Dendritic cell treated with granulocyte-macrophage colony-stimulating factor and Interleukin-4, amounts not matched to agents 40 ng/mL and 50 ng/mL, for 4 days (primary cell): Measurements from ENCODE around the gene SRGAP1.
"Not testable (repeated sequence)": the region's sequence is repeated elsewhere in the genome, so short reads cannot be mapped to it uniquely, and the experiment has no call there.

Experiments used
- H3K27ac Mint-ChIP-seq: one replicate; pipeline ENCODE4 v1.8.0; 2022; ENCODE audit warnings: mild to moderate bottlenecking, mixed read lengths
- H3K27me3 Mint-ChIP-seq: one replicate; pipeline ENCODE4 v1.8.0; 2022; ENCODE audit warnings: mild to moderate bottlenecking, mixed read lengths
- H3K36me3 Mint-ChIP-seq: one replicate; pipeline ENCODE4 v1.8.0; 2022; ENCODE audit warnings: low read depth, mixed read lengths
- H3K4me1 Mint-ChIP-seq: one replicate; pipeline ENCODE4 v1.8.0; 2022; ENCODE audit warnings: low read depth, mixed read lengths
- H3K4me3 Mint-ChIP-seq: one replicate; pipeline ENCODE4 v1.8.0; 2022; ENCODE audit warnings: mild to moderate bottlenecking, moderate library complexity, mixed read lengths
- H3K9me3 Mint-ChIP-seq: one replicate; pipeline ENCODE4 v1.8.0; 2022; ENCODE audit warnings: mixed read lengths
- intact Hi-C: fragments of 100-400 bp; cut with micrococcal nuclease; formaldehyde crosslinking; loops from one replicate; pipeline ENCODE4 v1.15.0; 2022

Gene SRGAP1

GRCh38 chr12:63865448-63865847 is 20.9 kb downstream of the SRGAP1 start:
- Mint-ChIP-seq H3K4me1 (peaks cover 5% of the 10 kb centered on the region), H3K27ac (no peak overlapping the region), H3K27me3 (no peaks in the 10 kb centered on the region), H3K9me3 (no peaks in the 10 kb centered on the region), H3K36me3 (no peaks in the 10 kb centered on the region), H3K4me3 (no peak overlapping the region)
- intact Hi-C loops = no loop called here

- H3K36me3 Mint-ChIP-seq = no peaks in the 10 kb centered on the region
- peaks cover 5% of the 10 kb centered on the region for H3K4me1 Mint-ChIP-seq
- intact Hi-C loops = no loop called here
- no peak overlapping the region for H3K27ac Mint-ChIP-seq
- H3K27me3 Mint-ChIP-seq = no peaks in the 10 kb centered on the region
- H3K4me3 Mint-ChIP-seq = no peak overlapping the region
- no peaks in the 10 kb centered on the region for H3K9me3 Mint-ChIP-seq
These were observed 22.6 kb downstream of the SRGAP1 start for GRCh38 chr12:63867053-63867452.

- no peaks in the 10 kb centered on the region for H3K27me3 Mint-ChIP-seq
- no peaks in the 10 kb centered on the region for H3K36me3 Mint-ChIP-seq
- no peak overlapping the region for H3K4me3 Mint-ChIP-seq
- H3K4me1 Mint-ChIP-seq = peaks cover 5% of the 10 kb centered on the region
- H3K27ac Mint-ChIP-seq = no peak overlapping the region
- intact Hi-C loops = no loop called here
- H3K9me3 Mint-ChIP-seq = no peaks in the 10 kb centered on the region
These were observed 25.2 kb downstream of the SRGAP1 start for GRCh38 chr12:63869656-63870055.

GRCh38 chr12:63870838-63871237 is 26.3 kb downstream of the SRGAP1 start:
- intact Hi-C loops = no loop called here
- H3K4me3 Mint-ChIP-seq = no peak overlapping the region
- peaks cover 5% of the 10 kb centered on the region for H3K4me1 Mint-ChIP-seq
- no peaks in the 10 kb centered on the region for H3K27me3 Mint-ChIP-seq
- H3K9me3 Mint-ChIP-seq = no peaks in the 10 kb centered on the region
- no peak overlapping the region for H3K27ac Mint-ChIP-seq
- no peaks in the 10 kb centered on the region for H3K36me3 Mint-ChIP-seq

- no peaks in the 10 kb centered on the region for H3K27me3 Mint-ChIP-seq
- no peaks in the 10 kb centered on the region for H3K4me1 Mint-ChIP-seq
- H3K9me3 Mint-ChIP-seq = no peaks in the 10 kb centered on the region
- no peak overlapping the region for H3K4me3 Mint-ChIP-seq
- intact Hi-C loops = no loop called here
- no peak overlapping the region for H3K27ac Mint-ChIP-seq
- no peaks in the 10 kb centered on the region for H3K36me3 Mint-ChIP-seq
These were observed 30.5 kb downstream of the SRGAP1 start for GRCh38 chr12:63874897-63875480.

- Mint-ChIP-seq H3K9me3 (no peaks in the 10 kb centered on the region), H3K27me3 (no peaks in the 10 kb centered on the region), H3K27ac (no peak overlapping the region), H3K4me3 (no peak overlapping the region), H3K36me3 (no peaks in the 10 kb centered on the region), H3K4me1 (no peaks in the 10 kb centered on the region)
- intact Hi-C loops = no loop called here
These were observed 31.2 kb downstream of the SRGAP1 start for GRCh38 chr12:63875703-63876102.

GRCh38 chr12:63876980-63877379 is 32.5 kb downstream of the SRGAP1 start:
- intact Hi-C loops = no loop called here
- no peaks in the 10 kb centered on the region for H3K4me1 Mint-ChIP-seq
- no peaks in the 10 kb centered on the region for H3K36me3 Mint-ChIP-seq
- no peaks in the 10 kb centered on the region for H3K27me3 Mint-ChIP-seq
- H3K9me3 Mint-ChIP-seq = no peaks in the 10 kb centered on the region
- no peak overlapping the region for H3K27ac Mint-ChIP-seq
- no peak overlapping the region for H3K4me3 Mint-ChIP-seq

GRCh38 chr12:63877693-63878092 is 33.2 kb downstream of the SRGAP1 start:
- intact Hi-C loops = no loop called here
- H3K27ac Mint-ChIP-seq = no peak overlapping the region

GRCh38 chr12:63880235-63880634 is 35.7 kb downstream of the SRGAP1 start:
- H3K4me3 Mint-ChIP-seq, H3K9me3 Mint-ChIP-seq, H3K4me1 Mint-ChIP-seq, H3K27me3 Mint-ChIP-seq, H3K27ac Mint-ChIP-seq, intact Hi-C loops, H3K36me3 Mint-ChIP-seq: not testable (repeated sequence)

More at GRCh38 chr12:63877693-63878092, 33.2 kb downstream of the SRGAP1 start:
- Mint-ChIP-seq H3K9me3 (no peaks in the 10 kb centered on the region), H3K36me3 (no peaks in the 10 kb centered on the region), H3K27me3 (no peaks in the 10 kb centered on the region), H3K4me3 (no peak overlapping the region), H3K4me1 (no peaks in the 10 kb centered on the region)

- peaks cover 6% of the 10 kb centered on the region for H3K36me3 Mint-ChIP-seq
- H3K4me3 Mint-ChIP-seq = no peak overlapping the region
- no peaks in the 10 kb centered on the region for H3K4me1 Mint-ChIP-seq
- H3K9me3 Mint-ChIP-seq = no peaks in the 10 kb centered on the region
- no peaks in the 10 kb centered on the region for H3K27me3 Mint-ChIP-seq
- no peak overlapping the region for H3K27ac Mint-ChIP-seq
- intact Hi-C loops = no loop called here
These were observed 36.3 kb downstream of the SRGAP1 start for GRCh38 chr12:63880742-63881263.

GRCh38 chr12:63882844-63883243 is 38.3 kb downstream of the SRGAP1 start:
- Mint-ChIP-seq H3K36me3 (peaks cover 6% of the 10 kb centered on the region), H3K4me3 (no peak overlapping the region), H3K9me3 (no peaks in the 10 kb centered on the region), H3K4me1 (no peaks in the 10 kb centered on the region), H3K27ac (no peak overlapping the region), H3K27me3 (peaks cover 2% of the 10 kb centered on the region)
- intact Hi-C loops = no loop called here

- Mint-ChIP-seq H3K4me3 (no peak overlapping the region), H3K36me3 (peaks cover 6% of the 10 kb centered on the region), H3K4me1 (no peaks in the 10 kb centered on the region), H3K27me3 (peaks cover 2% of the 10 kb centered on the region), H3K9me3 (no peaks in the 10 kb centered on the region), H3K27ac (no peak overlapping the region)
- intact Hi-C loops = no loop called here
These were observed 40.9 kb downstream of the SRGAP1 start for GRCh38 chr12:63885401-63885800.

GRCh38 chr12:63888908-63889635 is 44.6 kb downstream of the SRGAP1 start:
- intact Hi-C loops = no loop called here
- no peak overlapping the region for H3K4me3 Mint-ChIP-seq
- no peaks in the 10 kb centered on the region for H3K9me3 Mint-ChIP-seq
- H3K36me3 Mint-ChIP-seq = peaks cover 6% of the 10 kb centered on the region
- H3K27ac Mint-ChIP-seq = no peak overlapping the region
- H3K27me3 Mint-ChIP-seq = peaks cover 2% of the 10 kb centered on the region
- H3K4me1 Mint-ChIP-seq = peaks cover 2% of the 10 kb centered on the region

- Mint-ChIP-seq H3K27ac (no peak overlapping the region), H3K36me3 (peaks cover 6% of the 10 kb centered on the region), H3K27me3 (peaks cover 2% of the 10 kb centered on the region), H3K4me1 (peaks cover 7% of the 10 kb centered on the region), H3K4me3 (no peak overlapping the region), H3K9me3 (no peaks in the 10 kb centered on the region)
- intact Hi-C loops = no loop called here
These were observed 45.4 kb downstream of the SRGAP1 start for GRCh38 chr12:63889721-63890509.
